HuH-7.5 (cell line): ENCODE data around the gene NT5C1B.

Experiments
- DNase-seq: peaks from one replicate; pipeline ENCODE4 v3.0.0; 2011; ENCODE audit warnings: low spot score

NT5C1B gene

GRCh38 chr2:18551169-18551568 is 38.2 kb downstream of the NT5C1B start:
- DNase-seq, result no peak

- no peak for DNase-seq
These were observed 38.9 kb downstream of the NT5C1B start for GRCh38 chr2:18550433-18550832.

- DNase-seq, result no peak
These were observed 40.3 kb downstream of the NT5C1B start for GRCh38 chr2:18549083-18549482.

GRCh38 chr2:18548621-18549020 is 40.7 kb downstream of the NT5C1B start:
- no peak for DNase-seq

- DNase-seq, result no peak
These were observed 42.8 kb downstream of the NT5C1B start for GRCh38 chr2:18546567-18546966.

GRCh38 chr2:18545384-18545783 is 44.0 kb downstream of the NT5C1B start:
- no peak for DNase-seq

GRCh38 chr2:18544171-18544570 is 45.2 kb downstream of the NT5C1B start:
- no peak for DNase-seq

GRCh38 chr2:18540872-18541271 is 48.5 kb downstream of the NT5C1B start:
- DNase-seq, result no peak

GRCh38 chr2:18536697-18537096 is 52.7 kb downstream of the NT5C1B start:
- no peak for DNase-seq

GRCh38 chr2:18536100-18536499 is 53.3 kb downstream of the NT5C1B start:
- no peak for DNase-seq

GRCh38 chr2:18531194-18531593 is 58.2 kb downstream of the NT5C1B start:
- no peak for DNase-seq

- DNase-seq, result no peak
These were observed 61.5 kb downstream of the NT5C1B start for GRCh38 chr2:18527822-18528221.

- DNase-seq, result no peak
These were observed 62.0 kb downstream of the NT5C1B start for GRCh38 chr2:18527326-18527725.

- DNase-seq, result no peak
These were observed 62.9 kb downstream of the NT5C1B start for GRCh38 chr2:18526429-18526828.

- no peak for DNase-seq
These were observed 63.5 kb downstream of the NT5C1B start for GRCh38 chr2:18525852-18526251.

- no peak for DNase-seq
These were observed 64.1 kb downstream of the NT5C1B start for GRCh38 chr2:18525236-18525635.

- DNase-seq, result no peak
These were observed 66.8 kb downstream of the NT5C1B start for GRCh38 chr2:18522484-18523146.

- DNase-seq, result peak; percentile 36
These were observed 68.6 kb downstream of the NT5C1B start for GRCh38 chr2:18520451-18521425.

GRCh38 chr2:18519914-18520450 is 69.4 kb downstream of the NT5C1B start:
- DNase-seq, result no peak

GRCh38 chr2:18518116-18519111 is 71.0 kb downstream of the NT5C1B start:
- DNase-seq, result no peak

- no peak for DNase-seq
These were observed 72.0 kb downstream of the NT5C1B start for GRCh38 chr2:18517386-18517785.

- DNase-seq, result no peak
These were observed 73.3 kb downstream of the NT5C1B start for GRCh38 chr2:18516112-18516511.
